Activated T-helper 2 cell treated with anti-CD3 and anti-CD28 coated beads, Interferon-gamma antibody, Interleukin-2, Interleukin-4, amounts not matched to agents 10 μg/mL and 5 μg/mL and 100 μg/mL, durations not matched to agents 14 hours and 24 hours and 36 hours (primary cell): ENCODE results near the gene HP1BP3. TPM values are rescaled to one million over a fixed set of nuclear protein-coding genes. Genes with fewer than 3 reads are reported as not detected.

Source experiments
- DNase-seq: peaks from one replicate; pipeline ENCODE4 v3.0.0; 2021; ENCODE audit warnings: low spot score
- H3K27ac Mint-ChIP-seq: one replicate; pipeline ENCODE4 v1.8.0; 2021; ENCODE audit warnings: mixed read lengths
- H3K27me3 Mint-ChIP-seq: one replicate; pipeline ENCODE4 v1.8.0; 2021; ENCODE audit warnings: low read depth, mixed read lengths
- H3K36me3 Mint-ChIP-seq: one replicate; pipeline ENCODE4 v1.8.0; 2021; ENCODE audit warnings: low read depth, mixed read lengths
- H3K4me1 Mint-ChIP-seq: one replicate; pipeline ENCODE4 v1.8.0; 2021; ENCODE audit warnings: low read depth, mixed read lengths
- H3K4me3 Mint-ChIP-seq: one replicate; pipeline ENCODE4 v1.8.0; 2021; ENCODE audit warnings: low read depth, mild to moderate bottlenecking, moderate library complexity, mixed read lengths
- H3K9me3 Mint-ChIP-seq: one replicate; pipeline ENCODE4 v1.8.0; 2021; ENCODE audit warnings: mixed read lengths
- intact Hi-C: fragments of 100-400 bp; cut with micrococcal nuclease; formaldehyde crosslinking; loops from one replicate; pipeline ENCODE4 v1.15.1; 2023
- total RNA-seq: library from RNA; stranded (reverse); gene quantifications from 2 replicates; pipeline ENCODE4 v1.2.3, GENCODE V29; 2022

The HP1BP3 gene
- total RNA-seq, 1 donor from 2014 or later, result 267 TPM

GRCh38 chr1:20710469-20711284 lies 76.4 kb downstream of the HP1BP3 start:
- Mint-ChIP-seq H3K27me3 (peaks cover under 1% of the 10 kb centered on the region), H3K36me3 (no peaks in the 10 kb centered on the region), H3K27ac (no peak overlapping the region), H3K4me3 (no peak overlapping the region), H3K9me3 (no peaks in the 10 kb centered on the region), H3K4me1 (no peaks in the 10 kb centered on the region)
- DNase-seq, result no peak
- intact Hi-C loops, result no loop called here

GRCh38 chr1:20709868-20710267 lies 77.2 kb downstream of the HP1BP3 start:
- DNase-seq, result no peak
- Mint-ChIP-seq H3K27ac (no peak overlapping the region), H3K27me3 (no peaks in the 10 kb centered on the region), H3K4me3 (no peak overlapping the region), H3K36me3 (no peaks in the 10 kb centered on the region), H3K9me3 (no peaks in the 10 kb centered on the region), H3K4me1 (no peaks in the 10 kb centered on the region)
- intact Hi-C loops, result no loop called here

- no peaks in the 10 kb centered on the region for H3K9me3 Mint-ChIP-seq
- no peaks in the 10 kb centered on the region for H3K36me3 Mint-ChIP-seq
Measured at GRCh38 chr1:20708891-20709290, 78.2 kb downstream of the HP1BP3 start.

GRCh38 chr1:20708057-20708456 lies 79.0 kb downstream of the HP1BP3 start:
- Mint-ChIP-seq H3K9me3 (no peaks in the 10 kb centered on the region), H3K36me3 (no peaks in the 10 kb centered on the region), H3K4me3 (no peak overlapping the region), H3K4me1 (no peaks in the 10 kb centered on the region), H3K27me3 (no peaks in the 10 kb centered on the region), H3K27ac (no peak overlapping the region)
- DNase-seq, result no peak
- intact Hi-C loops, result no loop called here

More at GRCh38 chr1:20708891-20709290, 78.2 kb downstream of the HP1BP3 start:
- DNase-seq, result no peak
- intact Hi-C loops, result no loop called here
- no peak overlapping the region for H3K4me3 Mint-ChIP-seq
- no peak overlapping the region for H3K27ac Mint-ChIP-seq
- no peaks in the 10 kb centered on the region for H3K27me3 Mint-ChIP-seq
- no peaks in the 10 kb centered on the region for H3K4me1 Mint-ChIP-seq

- Mint-ChIP-seq H3K4me3 (no peak overlapping the region), H3K4me1 (no peaks in the 10 kb centered on the region), H3K27ac (no peak overlapping the region), H3K9me3 (no peaks in the 10 kb centered on the region), H3K36me3 (no peaks in the 10 kb centered on the region), H3K27me3 (no peaks in the 10 kb centered on the region)
- intact Hi-C loops, result no loop called here
- DNase-seq, result no peak
Measured at GRCh38 chr1:20706841-20707240, 80.3 kb downstream of the HP1BP3 start.

GRCh38 chr1:20705203-20705755 lies 81.8 kb downstream of the HP1BP3 start:
- intact Hi-C loops, result no loop called here
- no peaks in the 10 kb centered on the region for H3K9me3 Mint-ChIP-seq
- no peak overlapping the region for H3K27ac Mint-ChIP-seq
- H3K4me1 Mint-ChIP-seq, result no peaks in the 10 kb centered on the region
- H3K4me3 Mint-ChIP-seq, result no peak overlapping the region
- no peaks in the 10 kb centered on the region for H3K36me3 Mint-ChIP-seq
- H3K27me3 Mint-ChIP-seq, result no peaks in the 10 kb centered on the region
- DNase-seq, result no peak

GRCh38 chr1:20704390-20705202 lies 82.5 kb downstream of the HP1BP3 start:
- Mint-ChIP-seq H3K4me1 (no peaks in the 10 kb centered on the region), H3K4me3 (no peak overlapping the region), H3K27ac (no peak overlapping the region), H3K9me3 (no peaks in the 10 kb centered on the region), H3K36me3 (no peaks in the 10 kb centered on the region), H3K27me3 (no peaks in the 10 kb centered on the region)
- intact Hi-C loops, result no loop called here
- DNase-seq, result no peak

GRCh38 chr1:20703124-20703756 lies 83.9 kb downstream of the HP1BP3 start:
- no peaks in the 10 kb centered on the region for H3K27me3 Mint-ChIP-seq
- intact Hi-C loops, result no loop called here
- H3K36me3 Mint-ChIP-seq, result no peaks in the 10 kb centered on the region
- H3K4me3 Mint-ChIP-seq, result no peak overlapping the region
- no peaks in the 10 kb centered on the region for H3K4me1 Mint-ChIP-seq
- no peak overlapping the region for H3K27ac Mint-ChIP-seq
- no peaks in the 10 kb centered on the region for H3K9me3 Mint-ChIP-seq
- DNase-seq, result no peak

GRCh38 chr1:20702416-20702815 lies 84.7 kb downstream of the HP1BP3 start:
- H3K27me3 Mint-ChIP-seq, result no peaks in the 10 kb centered on the region
- H3K4me1 Mint-ChIP-seq, result no peaks in the 10 kb centered on the region
- DNase-seq, result no peak
- no peaks in the 10 kb centered on the region for H3K9me3 Mint-ChIP-seq
- intact Hi-C loops, result no loop called here
- H3K4me3 Mint-ChIP-seq, result no peak overlapping the region
- H3K27ac Mint-ChIP-seq, result no peak overlapping the region
- no peaks in the 10 kb centered on the region for H3K36me3 Mint-ChIP-seq

- H3K9me3 Mint-ChIP-seq, result no peaks in the 10 kb centered on the region
- H3K4me1 Mint-ChIP-seq, result peaks cover 2% of the 10 kb centered on the region
- H3K4me3 Mint-ChIP-seq, result no peak overlapping the region
- no peaks in the 10 kb centered on the region for H3K36me3 Mint-ChIP-seq
- H3K27me3 Mint-ChIP-seq, result no peaks in the 10 kb centered on the region
- no peak overlapping the region for H3K27ac Mint-ChIP-seq
- intact Hi-C loops, result no loop called here
- no peak for DNase-seq
Measured at GRCh38 chr1:20701847-20702246, 85.3 kb downstream of the HP1BP3 start.

GRCh38 chr1:20701446-20701845 lies 85.7 kb downstream of the HP1BP3 start:
- intact Hi-C loops, result no loop called here
- no peak overlapping the region for H3K4me3 Mint-ChIP-seq
- peaks cover 4% of the 10 kb centered on the region for H3K4me1 Mint-ChIP-seq
- no peaks in the 10 kb centered on the region for H3K27me3 Mint-ChIP-seq
- no peak for DNase-seq
- no peaks in the 10 kb centered on the region for H3K9me3 Mint-ChIP-seq
- H3K27ac Mint-ChIP-seq, result no peak overlapping the region
- H3K36me3 Mint-ChIP-seq, result no peaks in the 10 kb centered on the region

GRCh38 chr1:20700636-20701215 lies 86.4 kb downstream of the HP1BP3 start:
- H3K27me3 Mint-ChIP-seq, result peaks cover 1% of the 10 kb centered on the region
- intact Hi-C loops, result no loop called here
- no peak overlapping the region for H3K4me3 Mint-ChIP-seq
- no peaks in the 10 kb centered on the region for H3K36me3 Mint-ChIP-seq
- no peak overlapping the region for H3K27ac Mint-ChIP-seq
- H3K4me1 Mint-ChIP-seq, result peaks cover 6% of the 10 kb centered on the region
- no peaks in the 10 kb centered on the region for H3K9me3 Mint-ChIP-seq
- no peak for DNase-seq
